BE2C (cell line): Measurements from ENCODE around the gene OXT.
"Not testable (repeated sequence)": the region's sequence is repeated elsewhere in the genome, so short reads cannot be mapped to it uniquely, and the experiment has no call there.

Source experiments
- DNase-seq: peaks from one replicate; pipeline ENCODE4 v3.0.0-alpha.2; 2020
- H3K27me3 ChIP-seq: fragments of 250-450 bp; sonication (Bioruptor Pico); 2 replicates; pipeline ENCODE4 v1.5.1; 2020; ENCODE audit warnings: mild to moderate bottlenecking
- H3K36me3 ChIP-seq: fragments of 250-450 bp; sonication (Bioruptor Pico); 2 replicates; pipeline ENCODE4 v1.5.1; 2020; ENCODE audit warnings: mild to moderate bottlenecking
- H3K4me1 ChIP-seq: fragments of 250-450 bp; sonication (Bioruptor Pico); 2 replicates; pipeline ENCODE4 v1.5.1; 2020
- H3K4me3 ChIP-seq: 2 replicates; pipeline ENCODE4 v1.5.1; 2011; ENCODE audit warnings: low read depth, low read length
- H3K9me3 ChIP-seq: fragments of 250-450 bp; sonication (Bioruptor Pico); 2 replicates; pipeline ENCODE4 v1.5.1; 2020
- CTCF ChIP-seq: IDR thresholded peaks from 2 replicates; pipeline ENCODE4 v1.5.1; 2012; ENCODE audit warnings: mild to moderate bottlenecking, low read depth, low read length

The OXT gene

GRCh38 chr20:3047486-3048419, 23.7 kb upstream of the OXT start:
- no peak overlapping the region for H3K4me3 ChIP-seq
- no peak for DNase-seq

GRCh38 chr20:3051385-3052019, 19.9 kb upstream of the OXT start:
- no peak for TF ChIP-seq CTCF
- peaks cover 4% of the 10 kb centered on the region for H3K36me3 ChIP-seq
- DNase-seq, result no peak
- no peaks in the 10 kb centered on the region for H3K9me3 ChIP-seq
- no peaks in the 10 kb centered on the region for H3K4me1 ChIP-seq
- H3K27me3 ChIP-seq, result no peaks in the 10 kb centered on the region
- H3K4me3 ChIP-seq, result no peak overlapping the region

More at GRCh38 chr20:3047486-3048419, 23.7 kb upstream of the OXT start:
- Histone ChIP-seq H3K9me3 (no peaks in the 10 kb centered on the region), H3K36me3 (peaks cover 4% of the 10 kb centered on the region), H3K4me1 (no peaks in the 10 kb centered on the region), H3K27me3 (no peaks in the 10 kb centered on the region)
- TF ChIP-seq CTCF, result no peak

GRCh38 chr20:3059489-3059888, 11.9 kb upstream of the OXT start:
- TF ChIP-seq CTCF, result no peak
- no peak for DNase-seq
- Histone ChIP-seq H3K4me3 (no peak overlapping the region), H3K27me3 (peaks cover 4% of the 10 kb centered on the region; the same call in 1 of the 2 replicates), H3K4me1 (no peaks in the 10 kb centered on the region), H3K36me3 (no peaks in the 10 kb centered on the region), H3K9me3 (no peaks in the 10 kb centered on the region)

- not testable (repeated sequence) for H3K4me1 ChIP-seq, H3K4me3 ChIP-seq, DNase-seq, H3K9me3 ChIP-seq, H3K36me3 ChIP-seq, H3K27me3 ChIP-seq
Measured at GRCh38 chr20:3064119-3064518, 7.3 kb upstream of the OXT start.

- no peak for DNase-seq
- Histone ChIP-seq H3K27me3 (peaks cover 4% of the 10 kb centered on the region; the same call in 1 of the 2 replicates), H3K9me3 (no peaks in the 10 kb centered on the region), H3K36me3 (no peaks in the 10 kb centered on the region), H3K4me3 (no peak overlapping the region), H3K4me1 (no peaks in the 10 kb centered on the region)
- no peak for TF ChIP-seq CTCF
Measured at GRCh38 chr20:3067139-3068014, 4.0 kb upstream of the OXT start.

- no peaks in the 10 kb centered on the region for H3K36me3 ChIP-seq
- peaks cover 9% of the 10 kb centered on the region; the same call in 1 of the 2 replicates for H3K27me3 ChIP-seq
- no peaks in the 10 kb centered on the region for H3K9me3 ChIP-seq
- DNase-seq, result no peak
- no peak for TF ChIP-seq CTCF
- H3K4me1 ChIP-seq, result no peaks in the 10 kb centered on the region
- no peak overlapping the region for H3K4me3 ChIP-seq
Measured at GRCh38 chr20:3068075-3068474, 3.3 kb upstream of the OXT start.
